ENCODE results near the gene PACRG.

PACRG gene

GRCh38 chr6:163309491-163310026 lies 581.8 kb downstream of the PACRG start:
- no peaks in the 10 kb centered on the region for H3K36me3 Mint-ChIP-seq (ENCODE audit: low read depth)
- no peak overlapping the region for H3K4me3 Mint-ChIP-seq
- peaks cover 21% of the 10 kb centered on the region for H3K27me3 Mint-ChIP-seq (ENCODE audit: low read depth, poor library complexity)
- H3K9me3 Mint-ChIP-seq = no peaks in the 10 kb centered on the region
- H3K27ac Mint-ChIP-seq = no peak overlapping the region
- H3K4me1 Mint-ChIP-seq = peaks cover 29% of the 10 kb centered on the region
- TF ChIP-seq, protein P1, sequence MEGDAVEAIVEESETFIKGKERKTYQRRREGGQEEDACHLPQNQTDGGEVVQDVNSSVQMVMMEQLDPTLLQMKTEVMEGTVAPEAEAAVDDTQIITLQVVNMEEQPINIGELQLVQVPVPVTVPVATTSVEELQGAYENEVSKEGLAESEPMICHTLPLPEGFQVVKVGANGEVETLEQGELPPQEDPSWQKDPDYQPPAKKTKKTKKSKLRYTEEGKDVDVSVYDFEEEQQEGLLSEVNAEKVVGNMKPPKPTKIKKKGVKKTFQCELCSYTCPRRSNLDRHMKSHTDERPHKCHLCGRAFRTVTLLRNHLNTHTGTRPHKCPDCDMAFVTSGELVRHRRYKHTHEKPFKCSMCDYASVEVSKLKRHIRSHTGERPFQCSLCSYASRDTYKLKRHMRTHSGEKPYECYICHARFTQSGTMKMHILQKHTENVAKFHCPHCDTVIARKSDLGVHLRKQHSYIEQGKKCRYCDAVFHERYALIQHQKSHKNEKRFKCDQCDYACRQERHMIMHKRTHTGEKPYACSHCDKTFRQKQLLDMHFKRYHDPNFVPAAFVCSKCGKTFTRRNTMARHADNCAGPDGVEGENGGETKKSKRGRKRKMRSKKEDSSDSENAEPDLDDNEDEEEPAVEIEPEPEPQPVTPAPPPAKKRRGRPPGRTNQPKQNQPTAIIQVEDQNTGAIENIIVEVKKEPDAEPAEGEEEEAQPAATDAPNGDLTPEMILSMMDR (IDR thresholded peaks at IDR 0.05) = no peak
- no peak for DNase-seq

GRCh38 chr6:163310096-163310972 lies 582.6 kb downstream of the PACRG start:
- Mint-ChIP-seq H3K27ac (no peak overlapping the region), H3K27me3 (ENCODE audit: low read depth, poor library complexity) (peaks cover 18% of the 10 kb centered on the region), H3K36me3 (ENCODE audit: low read depth) (no peaks in the 10 kb centered on the region), H3K4me1 (peaks cover 35% of the 10 kb centered on the region), H3K9me3 (no peaks in the 10 kb centered on the region), H3K4me3 (no peak overlapping the region)
- no peak for DNase-seq
- TF ChIP-seq, protein P1 (IDR thresholded peaks at IDR 0.05) = no peak

GRCh38 chr6:163310973-163311383 lies 583.2 kb downstream of the PACRG start:
- H3K9me3 Mint-ChIP-seq = no peaks in the 10 kb centered on the region
- DNase-seq = no peak
- H3K27ac Mint-ChIP-seq = no peak overlapping the region
- H3K4me3 Mint-ChIP-seq = no peak overlapping the region
- H3K36me3 Mint-ChIP-seq (ENCODE audit: low read depth) = no peaks in the 10 kb centered on the region
- H3K4me1 Mint-ChIP-seq = peaks cover 36% of the 10 kb centered on the region
- TF ChIP-seq, protein P1 (IDR thresholded peaks at IDR 0.05) = no peak
- H3K27me3 Mint-ChIP-seq (ENCODE audit: low read depth, poor library complexity) = peaks cover 13% of the 10 kb centered on the region

DNA sequence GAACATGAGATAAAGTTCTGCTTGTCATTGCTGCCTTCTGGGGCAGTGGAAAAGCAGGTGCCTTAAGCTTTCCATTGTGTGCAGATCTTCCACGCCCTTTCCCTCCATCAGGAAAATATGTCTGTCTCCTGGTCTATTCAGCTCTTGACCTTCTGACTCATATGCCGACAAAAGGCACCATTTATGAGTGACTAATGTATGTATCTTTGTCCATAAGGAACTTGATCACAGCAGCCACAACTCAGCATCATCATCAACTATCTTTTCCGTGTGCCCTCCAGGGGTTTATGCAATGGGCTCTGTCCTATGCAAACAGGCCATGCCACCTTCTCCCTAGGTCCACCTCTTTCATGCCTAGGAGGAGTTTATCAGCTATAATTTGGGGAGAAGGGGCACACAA lies 584.1 kb downstream of the PACRG start:
- Mint-ChIP-seq H3K4me1 (peaks cover 36% of the 10 kb centered on the region), H3K9me3 (no peaks in the 10 kb centered on the region), H3K27ac (no peak overlapping the region), H3K36me3 (ENCODE audit: low read depth) (no peaks in the 10 kb centered on the region), H3K27me3 (ENCODE audit: low read depth, poor library complexity) (peaks cover 13% of the 10 kb centered on the region), H3K4me3 (no peak overlapping the region)
- DNase-seq = no peak
- TF ChIP-seq, protein P1 (IDR thresholded peaks at IDR 0.05) = no peak

- H3K27me3 Mint-ChIP-seq (ENCODE audit: low read depth, poor library complexity) = peaks cover 14% of the 10 kb centered on the region
- no peak overlapping the region for H3K27ac Mint-ChIP-seq
- no peak for DNase-seq
- no peaks in the 10 kb centered on the region for H3K36me3 Mint-ChIP-seq (ENCODE audit: low read depth)
- peaks cover 36% of the 10 kb centered on the region for H3K4me1 Mint-ChIP-seq
- no peaks in the 10 kb centered on the region for H3K9me3 Mint-ChIP-seq
- TF ChIP-seq, protein P1 (IDR thresholded peaks at IDR 0.05) = no peak
- H3K4me3 Mint-ChIP-seq = no peak overlapping the region
These were observed 585.8 kb downstream of the PACRG start for GRCh38 chr6:163313566-163313965.

All from nephron progenitor cell (in vitro differentiated cells).